Hepatocyte (in vitro differentiated cells): ENCODE results near the gene DET1.

Experiments
- CTCF ChIP-seq: fragments of 200-600 bp; sonication (generic); IDR thresholded peaks from 2 replicates; pipeline ENCODE4 v1.5.1; 2016; ENCODE audit warnings: antibody characterized with exemption, mild to moderate bottlenecking; ENCODE audit not compliant: poor library complexity
- EZH2 ChIP-seq: fragments of 200-600 bp; sonication (generic); IDR thresholded peaks from 2 replicates; pipeline ENCODE4 v1.6.1; 2016; ENCODE audit warnings: antibody characterized with exemption, mild to moderate bottlenecking, borderline replicate concordance

- no peak for TF ChIP-seq CTCF
- TF ChIP-seq EZH2, result no peak
Measured at GRCh38 chr15:88509964-88510363, 36.5 kb downstream of the DET1 start.
